Smooth muscle cell of the pulmonary artery (primary cell): Measurements from ENCODE around the gene E2F4. TPM values are rescaled to one million over a fixed set of nuclear protein-coding genes. Genes with fewer than 3 reads are reported as not detected.

ENCODE experiments used
- total RNA-seq: library from RNA; depleted of rRNA; stranded (reverse); fragments of >200 nt; gene quantifications from 2 replicates; pipeline ENCODE4 v1.2.3, GENCODE V29; 2014

E2F4 gene
- total RNA-seq, result 44.6 and 64.7 TPM in 2 replicates

GRCh38 chr16:67191995-67192681, at the start of gene E2F4:
E2F4 (plus strand) TSS chr16:67192155; CDS start chr16:67192228, 73 bp downstream.

GRCh38 chr16:67150833-67151396, 41.0 kb upstream of the E2F4 start, which contains the start of gene B3GNT9:
B3GNT9 (minus strand) TSS chr16:67150998; CDS start chr16:67150485, 513 bp downstream.

GRCh38 chr16:67164599-67165061, 27.3 kb upstream of the E2F4 start, which contains the start of gene HSF4:
HSF4 (plus strand) TSS chr16:67164745; CDS start chr16:67164812, 67 bp downstream.

GRCh38 chr16:67170168-67170948, 21.6 kb upstream of the E2F4 start, which contains the start of gene NOL3:
NOL3 (plus strand) TSS chr16:67170538.

GRCh38 chr16:67183627-67184452, 8.1 kb upstream of the E2F4 start, which contains the start of gene MATCAP1:
MATCAP1 (minus strand) TSS chr16:67183963; CDS start chr16:67180610, 3,353 bp downstream.

GRCh38 chr16:67190041-67190440, 1.9 kb upstream of the E2F4 start, which contains the start of gene EXOC3L1:
EXOC3L1 (minus strand) TSS chr16:67190136; CDS start chr16:67189676, 460 bp downstream.

GRCh38 chr16:67199011-67199807, 7.3 kb downstream of the E2F4 start, which contains the start of gene ELMO3:
ELMO3 (plus strand) TSS chr16:67199131; CDS start chr16:67199327, 196 bp downstream.

GRCh38 chr16:67226804-67227566, 35.0 kb downstream of the E2F4 start, which contains the start of gene TMEM208:
TMEM208 (plus strand) TSS chr16:67227130; CDS start chr16:67227219, 89 bp downstream.

GRCh38 chr16:67247192-67248072, 55.5 kb downstream of the E2F4 start, which contains the start of gene FHOD1:
FHOD1 (minus strand) TSS chr16:67247481; CDS start chr16:67247410, 71 bp downstream.

Other genes with a start within 250 kb of the E2F4 start
- 0.39 and 1.2 TPM in 2 replicates for gene CES3, start 230.9 kb upstream of the E2F4 start, total RNA-seq
- gene CES4A, start 203.6 kb upstream of the E2F4 start, total RNA-seq, result 0.99 and 1.8 TPM in 2 replicates
- 57.0 and 57.7 TPM in 2 replicates for gene CBFB, start 163.0 kb upstream of the E2F4 start, total RNA-seq
- gene PHAF1, start 82.2 kb upstream of the E2F4 start, total RNA-seq, result 20.0 and 22.0 TPM in 2 replicates
- gene B3GNT9, start 41.2 kb upstream of the E2F4 start, total RNA-seq, result 47.2 and 55.1 TPM in 2 replicates
- 18.2 and 18.9 TPM in 2 replicates for gene TRADD, start 32.2 kb upstream of the E2F4 start, total RNA-seq
- gene FBXL8, start 32.2 kb upstream of the E2F4 start, total RNA-seq, result 11.9 and 12.8 TPM in 2 replicates
- gene HSF4, start 27.4 kb upstream of the E2F4 start, total RNA-seq, result 12.1 and 23.0 TPM in 2 replicates
- 42.4 and 43.0 TPM in 2 replicates for gene NOL3, start 21.6 kb upstream of the E2F4 start, total RNA-seq
- 16.9 and 20.5 TPM in 2 replicates for gene MATCAP1, start 8.2 kb upstream of the E2F4 start, total RNA-seq
- gene EXOC3L1, start 2.0 kb upstream of the E2F4 start, total RNA-seq, result 0.13 TPM in 1 of 2 replicates, not detected in the other
- gene ELMO3, start 7.0 kb downstream of the E2F4 start, total RNA-seq, result 0.26 and 0.76 TPM in 2 replicates
- 25.4 and 28.7 TPM in 2 replicates for gene TMEM208, start 35.0 kb downstream of the E2F4 start, total RNA-seq
- gene FHOD1, start 55.3 kb downstream of the E2F4 start, total RNA-seq, result 20.7 and 36.2 TPM in 2 replicates
- 3.4 and 4.2 TPM in 2 replicates for gene SLC9A5, start 56.8 kb downstream of the E2F4 start, total RNA-seq
- 34.1 and 51.4 TPM in 2 replicates for gene PLEKHG4, start 87.4 kb downstream of the E2F4 start, total RNA-seq
- gene KCTD19, start 134.6 kb downstream of the E2F4 start, total RNA-seq, result under 0.01 and 0.03 TPM in 2 replicates
- 0.17 TPM in 1 of 2 replicates, not detected in the other for gene LRRC36, start 134.7 kb downstream of the E2F4 start, total RNA-seq
- 1.2 and 1.6 TPM in 2 replicates for gene TPPP3, start 201.3 kb downstream of the E2F4 start, total RNA-seq
- gene ZDHHC1, start 224.3 kb downstream of the E2F4 start, total RNA-seq, result 8.1 and 10.5 TPM in 2 replicates
- gene HSD11B2, start 239.0 kb downstream of the E2F4 start, total RNA-seq, result 0.20 TPM in 1 of 2 replicates, not detected in the other